ENCODE data around the gene ARHGAP30. TPM values are rescaled to one million over a fixed set of nuclear protein-coding genes. Genes with fewer than 3 reads are reported as not detected.

The ARHGAP30 gene
- total RNA-seq, 1 donor from 2014 or later = 2.4 TPM

DNA sequence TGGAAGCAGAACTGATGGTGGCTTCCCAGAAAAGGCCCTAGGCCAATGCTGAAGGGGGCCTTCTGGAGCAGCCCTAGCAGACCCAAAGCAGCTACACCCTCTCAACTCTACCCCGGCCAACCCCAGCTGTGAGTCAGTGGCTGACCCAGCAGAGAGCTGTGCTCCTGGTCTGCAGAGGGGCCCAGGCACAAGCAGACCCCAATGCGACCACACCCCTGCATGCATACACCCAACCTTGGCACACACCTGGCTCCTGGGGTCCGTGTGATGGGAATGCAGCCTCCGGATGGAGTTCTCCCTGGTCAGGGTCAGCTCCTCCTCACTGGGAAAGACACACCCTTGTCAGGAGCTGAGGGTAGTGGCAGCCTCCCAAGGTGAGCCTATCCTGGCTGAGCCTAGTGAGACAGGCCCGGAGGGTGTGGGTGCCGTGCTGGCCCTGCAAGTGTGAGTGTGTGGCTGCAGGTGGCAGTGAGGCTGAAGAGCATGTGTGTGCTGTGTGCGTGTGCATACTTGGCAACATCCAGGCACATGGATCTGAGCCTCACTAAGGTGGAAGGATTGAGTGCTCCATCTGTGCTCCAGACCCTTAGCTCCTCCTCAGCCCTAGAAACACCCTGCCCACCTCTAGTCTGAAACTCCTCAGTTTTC, 3.9 kb upstream of the ARHGAP30 start:
- Histone ChIP-seq H3K27ac (replicated peaks) (no peak overlapping the region), H3K4me1 (no peaks in the 10 kb centered on the region), H3K4me3 (no peak overlapping the region), H3K9me3 (replicated peaks) (no peaks in the 10 kb centered on the region), H3K36me3 (no peaks in the 10 kb centered on the region), H3K27me3 (ENCODE audit: low read depth) (peaks cover 16% of the 10 kb centered on the region)
- TF ChIP-seq, protein P1, sequence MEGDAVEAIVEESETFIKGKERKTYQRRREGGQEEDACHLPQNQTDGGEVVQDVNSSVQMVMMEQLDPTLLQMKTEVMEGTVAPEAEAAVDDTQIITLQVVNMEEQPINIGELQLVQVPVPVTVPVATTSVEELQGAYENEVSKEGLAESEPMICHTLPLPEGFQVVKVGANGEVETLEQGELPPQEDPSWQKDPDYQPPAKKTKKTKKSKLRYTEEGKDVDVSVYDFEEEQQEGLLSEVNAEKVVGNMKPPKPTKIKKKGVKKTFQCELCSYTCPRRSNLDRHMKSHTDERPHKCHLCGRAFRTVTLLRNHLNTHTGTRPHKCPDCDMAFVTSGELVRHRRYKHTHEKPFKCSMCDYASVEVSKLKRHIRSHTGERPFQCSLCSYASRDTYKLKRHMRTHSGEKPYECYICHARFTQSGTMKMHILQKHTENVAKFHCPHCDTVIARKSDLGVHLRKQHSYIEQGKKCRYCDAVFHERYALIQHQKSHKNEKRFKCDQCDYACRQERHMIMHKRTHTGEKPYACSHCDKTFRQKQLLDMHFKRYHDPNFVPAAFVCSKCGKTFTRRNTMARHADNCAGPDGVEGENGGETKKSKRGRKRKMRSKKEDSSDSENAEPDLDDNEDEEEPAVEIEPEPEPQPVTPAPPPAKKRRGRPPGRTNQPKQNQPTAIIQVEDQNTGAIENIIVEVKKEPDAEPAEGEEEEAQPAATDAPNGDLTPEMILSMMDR (IDR thresholded peaks at IDR 0.05; ENCODE audit: borderline replicate concordance) = no peak
- DNase-seq = no peak
- intact Hi-C loops (cut with micrococcal nuclease) = no loop called here

DNA sequence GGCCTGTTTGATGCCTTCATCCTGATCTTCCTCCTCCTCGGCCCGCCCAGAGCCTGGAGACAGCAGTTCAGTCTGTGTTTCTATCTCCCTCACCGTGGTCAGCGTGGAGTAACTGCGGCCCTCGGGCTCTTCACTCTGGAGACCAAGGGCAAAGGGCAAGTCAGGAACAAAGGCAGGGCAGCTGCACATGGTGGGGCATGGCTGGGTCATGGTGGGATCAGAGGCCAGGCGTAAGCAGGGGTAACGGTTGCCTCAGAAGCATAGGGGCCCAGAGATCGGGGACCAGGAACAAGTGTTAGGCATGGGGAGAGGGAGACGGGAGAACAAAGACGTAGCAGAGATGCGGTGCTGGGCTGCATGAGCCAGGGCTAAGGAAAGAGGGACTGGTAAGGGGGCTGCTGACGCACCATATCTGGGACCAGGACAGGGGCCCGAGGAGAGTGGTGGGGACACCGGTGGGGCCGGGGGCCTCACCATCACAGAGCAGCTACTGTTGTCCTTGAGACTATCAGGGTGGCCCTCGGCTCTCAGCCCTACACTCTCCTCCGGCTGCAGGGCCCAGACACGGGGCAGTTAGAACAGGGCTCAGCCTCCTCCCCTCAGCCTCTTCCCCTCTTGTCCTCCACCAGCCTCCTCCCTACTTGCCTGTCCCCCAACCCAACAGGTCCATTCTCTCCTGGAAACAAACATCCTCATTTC, 3.2 kb upstream of the ARHGAP30 start:
- intact Hi-C loops (cut with micrococcal nuclease) = no loop called here
- TF ChIP-seq, protein P1 (IDR thresholded peaks at IDR 0.05; ENCODE audit: borderline replicate concordance) = no peak
- H3K27me3 ChIP-seq (ENCODE audit: low read depth) = peaks cover 9% of the 10 kb centered on the region
- H3K9me3 ChIP-seq (replicated peaks) = no peaks in the 10 kb centered on the region
- DNase-seq = no peak
- H3K4me1 ChIP-seq = no peaks in the 10 kb centered on the region
- no peak overlapping the region for H3K4me3 ChIP-seq
- H3K27ac ChIP-seq (replicated peaks) = no peak overlapping the region
- H3K36me3 ChIP-seq = no peaks in the 10 kb centered on the region

DNA sequence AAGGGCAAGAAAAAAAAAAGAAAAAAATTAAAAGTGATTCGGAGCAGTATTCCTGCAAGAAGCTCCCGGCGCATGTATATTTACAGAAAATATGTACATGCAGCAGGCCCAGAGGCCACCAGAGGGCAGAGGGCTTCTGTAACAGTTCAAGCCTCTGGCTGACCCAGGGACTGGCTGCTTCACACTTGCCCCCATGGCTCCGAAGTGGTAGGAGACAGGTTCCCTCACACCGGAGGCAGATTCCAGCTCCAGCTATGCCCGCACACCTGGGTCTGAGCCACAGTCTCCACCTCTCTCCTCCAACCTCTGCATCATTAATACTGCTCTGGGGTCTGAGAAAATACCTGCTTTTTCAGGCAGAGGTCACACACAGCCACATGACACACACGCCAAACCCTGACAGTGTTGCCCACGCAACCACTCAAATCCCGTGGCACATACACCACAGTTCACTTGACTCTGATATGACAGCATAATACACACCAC, 2.2 kb upstream of the ARHGAP30 start:
- DNase-seq = peak; percentile 62
- no peaks in the 10 kb centered on the region for H3K4me1 ChIP-seq
- H3K9me3 ChIP-seq (replicated peaks) = no peaks in the 10 kb centered on the region
- TF ChIP-seq, protein P1 (IDR thresholded peaks at IDR 0.05; ENCODE audit: borderline replicate concordance) = peak; percentile 68
- no peaks in the 10 kb centered on the region for H3K36me3 ChIP-seq
- intact Hi-C loops (cut with micrococcal nuclease) = no loop called here
- H3K27me3 ChIP-seq (ENCODE audit: low read depth) = peaks cover 9% of the 10 kb centered on the region
- no peak overlapping the region for H3K4me3 ChIP-seq
- H3K27ac ChIP-seq (replicated peaks) = no peak overlapping the region

DNA sequence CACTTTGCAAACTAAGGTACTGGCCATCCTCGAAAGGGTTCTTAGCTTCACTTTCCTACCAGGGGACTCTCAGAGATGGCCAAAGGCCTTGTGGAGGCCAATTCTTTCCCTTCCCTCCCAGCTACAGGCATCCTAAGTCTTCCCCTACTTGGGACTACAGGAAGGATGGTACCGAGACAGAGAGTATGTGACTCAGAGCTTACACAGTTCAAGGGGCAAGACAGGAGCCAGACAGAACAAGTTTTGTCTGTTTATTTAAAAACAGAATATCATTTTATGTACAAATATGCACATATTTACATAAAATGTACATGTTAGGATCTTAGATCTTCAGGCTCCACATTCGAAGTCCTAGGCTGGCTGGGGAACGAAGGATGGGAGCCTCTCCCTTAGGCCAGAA, 1.1 kb upstream of the ARHGAP30 start:
- no peak for DNase-seq
- TF ChIP-seq, protein P1 (IDR thresholded peaks at IDR 0.05; ENCODE audit: borderline replicate concordance) = no peak
- H3K4me3 ChIP-seq = no peak overlapping the region
- intact Hi-C loops (cut with micrococcal nuclease) = no loop called here
- H3K4me1 ChIP-seq = no peaks in the 10 kb centered on the region
- H3K36me3 ChIP-seq = no peaks in the 10 kb centered on the region
- no peaks in the 10 kb centered on the region for H3K9me3 ChIP-seq (replicated peaks)
- H3K27ac ChIP-seq (replicated peaks) = no peak overlapping the region
- H3K27me3 ChIP-seq (ENCODE audit: low read depth) = peaks cover 13% of the 10 kb centered on the region

DNA sequence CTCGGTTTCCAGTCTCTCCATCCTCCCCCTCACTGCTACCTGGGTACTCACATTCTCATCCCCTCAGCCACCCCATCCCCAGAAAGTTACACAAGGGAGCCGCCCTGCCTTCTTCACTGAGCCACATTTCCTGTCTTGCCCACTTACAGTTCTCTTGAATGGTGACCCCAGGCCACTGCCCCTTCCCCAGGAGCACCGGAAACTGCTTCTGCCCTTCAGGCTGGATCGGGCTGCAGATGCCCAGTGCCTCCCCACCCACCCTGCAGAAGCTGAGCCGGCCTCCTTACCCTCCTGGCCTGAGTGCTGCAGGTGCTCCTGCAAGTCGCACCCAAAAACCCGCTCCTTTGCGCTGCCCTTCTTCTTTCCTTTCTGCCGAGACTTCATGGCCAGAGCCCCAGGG, 450 bp downstream of the ARHGAP30 start:
- no peaks in the 10 kb centered on the region for H3K4me1 ChIP-seq
- H3K4me3 ChIP-seq = peak overlapping the region; percentile 49
- H3K36me3 ChIP-seq = no peaks in the 10 kb centered on the region
- peaks cover 28% of the 10 kb centered on the region for H3K27me3 ChIP-seq (ENCODE audit: low read depth)
- DNase-seq = no peak
- TF ChIP-seq, protein P1 (IDR thresholded peaks at IDR 0.05; ENCODE audit: borderline replicate concordance) = no peak
- intact Hi-C loops (cut with micrococcal nuclease) = no loop called here
- peak overlapping the region; percentile 66 for H3K27ac ChIP-seq (replicated peaks)
- H3K9me3 ChIP-seq (replicated peaks) = no peaks in the 10 kb centered on the region
